COLO668 (cell line): Measurements from ENCODE around the gene IRX3.

Source experiments
- DNase-seq: peaks from one replicate; lab custom pipeline; 2025; ENCODE audit not compliant: unreplicated experiment; lab: John Stamatoyannopoulos, UW

The IRX3 gene

GRCh38 chr16:54290833-54291655, 4.5 kb upstream of the IRX3 start:
- no peak for DNase-seq

GRCh38 chr16:54289945-54290832, 3.6 kb upstream of the IRX3 start:
- DNase-seq, result no peak

GRCh38 chr16:54289242-54289944, 2.8 kb upstream of the IRX3 start:
- no peak for DNase-seq

- DNase-seq, result no peak
Measured at GRCh38 chr16:54288835-54289241, 2.3 kb upstream of the IRX3 start.

GRCh38 chr16:54288030-54288834, 1.6 kb upstream of the IRX3 start:
- no peak for DNase-seq

- DNase-seq, result no peak
Measured at GRCh38 chr16:54287131-54288029, 793 bp upstream of the IRX3 start.

GRCh38 chr16:54286090-54286365, 559 bp downstream of the IRX3 start:
- peak; percentile 71 for DNase-seq

- DNase-seq, result peak; percentile 64
Measured at GRCh38 chr16:54285414-54286089, 1.0 kb downstream of the IRX3 start.

- peak; percentile 44 for DNase-seq
Measured at GRCh38 chr16:54284931-54285413, 1.6 kb downstream of the IRX3 start.

GRCh38 chr16:54284319-54284930, 2.2 kb downstream of the IRX3 start:
- peak; percentile 81 for DNase-seq

- DNase-seq, result no peak
Measured at GRCh38 chr16:54283725-54284318, 2.8 kb downstream of the IRX3 start.

GRCh38 chr16:54282928-54283724, 3.5 kb downstream of the IRX3 start:
- DNase-seq, result no peak

GRCh38 chr16:54282202-54282927, 4.2 kb downstream of the IRX3 start:
- no peak for DNase-seq

- DNase-seq, result no peak
Measured at GRCh38 chr16:54281535-54282201, 4.9 kb downstream of the IRX3 start.

- DNase-seq, result no peak
Measured at GRCh38 chr16:54280751-54281150, 5.8 kb downstream of the IRX3 start.
